Panc1 (cell line): ENCODE data around the gene CLPSL2.

Source experiments
- CTCF ChIP-seq: fragments of 450-650 bp; IDR thresholded peaks from 2 replicates; pipeline ENCODE4 v1.5.1; 2017; ENCODE audit warnings: mild to moderate bottlenecking
- POLR2AphosphoS5 ChIP-seq: IDR thresholded peaks from 2 replicates; pipeline ENCODE4 v1.6.1; 2012; ENCODE audit warnings: mild to moderate bottlenecking, low read depth, low read length, moderate library complexity
- SIN3A ChIP-seq: IDR thresholded peaks from 2 replicates; pipeline ENCODE4 v1.6.1; 2012; ENCODE audit warnings: low read depth, mild to moderate bottlenecking, low read length, moderate library complexity, borderline replicate concordance; ENCODE audit not compliant: insufficient read depth

GRCh38 chr6:35746516-35746915 is 29.9 kb upstream of the CLPSL2 start:
- TF ChIP-seq CTCF (no peak), POLR2AphosphoS5 (no peak), SIN3A (no peak)
